Brain microvascular endothelial cell (primary cell): ENCODE data around the gene SLC22A15.

Experiments used
- DNase-seq: peaks from one replicate; pipeline ENCODE4 v3.0.0-alpha.2; 2020
- H3K27ac ChIP-seq: fragments of 250-450 bp; sonication (Bioruptor Pico); 2 replicates; pipeline ENCODE4 v1.5.1; 2020; ENCODE audit warnings: mild to moderate bottlenecking, moderate library complexity
- H3K27me3 ChIP-seq: fragments of 250-450 bp; sonication (Bioruptor Pico); replicated peaks from 2 replicates; pipeline ENCODE4 v1.5.1; 2020; ENCODE audit warnings: mild to moderate bottlenecking
- H3K36me3 ChIP-seq: fragments of 250-450 bp; sonication (Bioruptor Pico); replicated peaks from 2 replicates; pipeline ENCODE4 v1.5.1; 2020; ENCODE audit warnings: mild to moderate bottlenecking
- H3K4me3 ChIP-seq: 2 replicates; pipeline ENCODE4 v1.5.1; 2011; ENCODE audit warnings: low read depth, mild to moderate bottlenecking, control low read depth, low read length, moderate library complexity
- CTCF ChIP-seq: IDR thresholded peaks from 2 replicates; pipeline ENCODE4 v1.5.1; 2011; ENCODE audit warnings: low read depth, mild to moderate bottlenecking, moderate library complexity, low read length, control low read depth, inconsistent platforms; ENCODE audit errors: missing control alignments
- in situ Hi-C: cut with HindIII; loops from 2 replicates; pipeline ENCODE4 v1.10.0; 2017; ENCODE audit warnings: low sequenced_read_pairs, low pct_ligation_motif_present

SLC22A15 gene

GRCh38 chr1:116118471-116118870, 142.2 kb downstream of the SLC22A15 start:
- Histone ChIP-seq H3K4me3 (no peak overlapping the region), H3K36me3 (no peaks in the 10 kb centered on the region), H3K27me3 (no peaks in the 10 kb centered on the region), H3K27ac (no peak overlapping the region)
- in situ Hi-C loops = no loop called here
- no peak for DNase-seq
- TF ChIP-seq CTCF = no peak
